Astrocyte (in vitro differentiated cells and primary cell): ENCODE results near the gene ITPRIPL1. TPM values are rescaled to one million over a fixed set of nuclear protein-coding genes. Genes with fewer than 3 reads are reported as not detected.

Experiments
- DNase-seq: peaks from one replicate; pipeline ENCODE4 v3.0.0-alpha.2; 2010; ENCODE audit warnings: low read depth
- FAIRE-seq: peaks from 2 replicates; lab custom pipeline; 2011; peaks lifted over from hg19 to GRCh38; lab: Jason Lieb, UNC
- H2AFZ ChIP-seq: 2 replicates; pipeline ENCODE4 v1.6.0; 2012; ENCODE audit warnings: low read depth, low read length, inconsistent platforms
- H3K27ac ChIP-seq: 2 replicates; pipeline ENCODE4 v1.5.1; 2011; ENCODE audit warnings: low read depth, low read length, inconsistent platforms
- H3K27me3 ChIP-seq: 2 replicates; pipeline ENCODE4 v1.6.0; 2011; ENCODE audit warnings: low read length, inconsistent platforms; ENCODE audit not compliant: insufficient read depth
- H3K36me3 ChIP-seq: 2 replicates; pipeline ENCODE4 v1.5.1; 2011; ENCODE audit warnings: low read length, inconsistent platforms; ENCODE audit not compliant: insufficient read depth
- H3K4me1 ChIP-seq: 2 replicates; pipeline ENCODE4 v1.5.1; 2011; ENCODE audit warnings: low read length, inconsistent platforms; ENCODE audit not compliant: insufficient read depth
- H3K4me2 ChIP-seq: 2 replicates; pipeline ENCODE4 v1.6.0; 2012; ENCODE audit warnings: low read length, inconsistent platforms
- H3K4me3 ChIP-seq: 2 replicates; pipeline ENCODE4 v1.5.1; 2011; ENCODE audit warnings: low read depth, mild to moderate bottlenecking, low read length, inconsistent platforms; ENCODE audit not compliant: insufficient read depth
- H3K79me2 ChIP-seq: 2 replicates; pipeline ENCODE4 v1.6.0; 2012; ENCODE audit warnings: mild to moderate bottlenecking, low read length, inconsistent platforms; ENCODE audit not compliant: insufficient read depth
- H3K9ac ChIP-seq: 2 replicates; pipeline ENCODE4 v1.6.0; 2012; ENCODE audit warnings: mild to moderate bottlenecking, low read length, inconsistent platforms
- H3K9me3 ChIP-seq: 2 replicates; pipeline ENCODE4 v1.5.1; 2012; ENCODE audit warnings: low read depth, mild to moderate bottlenecking, low read length, inconsistent platforms; ENCODE audit not compliant: insufficient read depth
- H4K20me1 ChIP-seq: 2 replicates; pipeline ENCODE4 v1.6.0; 2012; ENCODE audit warnings: low read length, inconsistent platforms; ENCODE audit not compliant: insufficient read depth
- H3K27ac Mint-ChIP-seq: one replicate; pipeline ENCODE4 v1.8.0; 2021; ENCODE audit warnings: mild to moderate bottlenecking, mixed read lengths; ENCODE audit not compliant: unreplicated experiment
- H3K27me3 Mint-ChIP-seq: one replicate; pipeline ENCODE4 v1.8.0; 2021; ENCODE audit warnings: low read depth, mixed read lengths; ENCODE audit not compliant: unreplicated experiment
- H3K36me3 Mint-ChIP-seq: one replicate; pipeline ENCODE4 v1.8.0; 2021; ENCODE audit warnings: low read depth, mixed read lengths; ENCODE audit not compliant: unreplicated experiment
- H3K4me1 Mint-ChIP-seq: one replicate; pipeline ENCODE4 v1.8.0; 2021; ENCODE audit warnings: low read depth, mixed read lengths; ENCODE audit not compliant: unreplicated experiment
- H3K4me3 Mint-ChIP-seq: one replicate; pipeline ENCODE4 v1.8.0; 2021; ENCODE audit warnings: mild to moderate bottlenecking, moderate library complexity, mixed read lengths; ENCODE audit not compliant: unreplicated experiment
- H3K9me3 Mint-ChIP-seq: one replicate; pipeline ENCODE4 v1.8.0; 2021; ENCODE audit warnings: mild to moderate bottlenecking, mixed read lengths; ENCODE audit not compliant: unreplicated experiment
- EZH2 ChIP-seq: IDR thresholded peaks from 2 replicates; pipeline ENCODE4 v1.6.1; 2012; ENCODE audit warnings: mild to moderate bottlenecking, low read length, inconsistent platforms; ENCODE audit not compliant: insufficient read depth
- total RNA-seq: library from RNA; stranded (reverse); gene quantifications from 2 replicates; pipeline ENCODE4 v1.2.1, GENCODE V29; 2021
- TF ChIP-seq, protein P1 (sequence below): IDR thresholded peaks from 2 replicates; pipeline ENCODE4 v1.5.1; 2011; ENCODE audit warnings: low read depth, mild to moderate bottlenecking, inconsistent platforms, low read length, moderate library complexity; ENCODE audit not compliant: insufficient read depth

Gene ITPRIPL1
- total RNA-seq, 1 donor from 2014 or later = 0.45 TPM

DNA sequence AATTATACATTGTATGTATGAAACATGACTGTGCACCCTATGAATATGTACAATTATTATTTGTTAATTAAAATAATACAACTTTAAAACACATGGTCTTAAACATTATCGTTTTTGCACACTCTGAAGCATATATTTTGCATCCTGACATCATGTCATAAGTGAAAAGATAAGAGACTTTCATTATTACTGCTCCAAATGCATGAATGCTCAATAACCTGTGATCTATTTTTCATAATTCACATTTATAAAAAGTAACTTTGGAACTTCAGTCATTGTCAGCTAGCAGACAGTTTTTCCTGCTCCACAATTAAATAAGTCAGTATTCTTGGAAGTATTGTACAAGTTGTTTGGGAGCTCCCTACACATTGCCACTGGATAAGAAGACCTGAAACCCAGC lies 1.3 kb upstream of the ITPRIPL1 start:
- Histone ChIP-seq H3K9ac (no peak overlapping the region), H3K4me3 (no peak overlapping the region), H4K20me1 (no peaks in the 10 kb centered on the region), H3K9me3 (no peaks in the 10 kb centered on the region), H3K79me2 (no peaks in the 10 kb centered on the region), H3K27me3 (peaks cover 15% of the 10 kb centered on the region), H3K4me2 (no peak overlapping the region), H3K27ac (no peak overlapping the region), H3K4me1 (peaks cover 15% of the 10 kb centered on the region), H3K36me3 (no peaks in the 10 kb centered on the region), H2AFZ (no peak overlapping the region)
- peaks cover 6% of the 10 kb centered on the region for H3K9me3 Mint-ChIP-seq
- H3K4me3 Mint-ChIP-seq = no peak overlapping the region
- peaks cover 8% of the 10 kb centered on the region for H3K36me3 Mint-ChIP-seq
- FAIRE-seq (no peak), DNase-seq (no peak)
- no peaks in the 10 kb centered on the region for H3K4me1 Mint-ChIP-seq
- peaks cover 59% of the 10 kb centered on the region for H3K27me3 Mint-ChIP-seq
- no peak for TF ChIP-seq EZH2
- TF ChIP-seq, protein P1, sequence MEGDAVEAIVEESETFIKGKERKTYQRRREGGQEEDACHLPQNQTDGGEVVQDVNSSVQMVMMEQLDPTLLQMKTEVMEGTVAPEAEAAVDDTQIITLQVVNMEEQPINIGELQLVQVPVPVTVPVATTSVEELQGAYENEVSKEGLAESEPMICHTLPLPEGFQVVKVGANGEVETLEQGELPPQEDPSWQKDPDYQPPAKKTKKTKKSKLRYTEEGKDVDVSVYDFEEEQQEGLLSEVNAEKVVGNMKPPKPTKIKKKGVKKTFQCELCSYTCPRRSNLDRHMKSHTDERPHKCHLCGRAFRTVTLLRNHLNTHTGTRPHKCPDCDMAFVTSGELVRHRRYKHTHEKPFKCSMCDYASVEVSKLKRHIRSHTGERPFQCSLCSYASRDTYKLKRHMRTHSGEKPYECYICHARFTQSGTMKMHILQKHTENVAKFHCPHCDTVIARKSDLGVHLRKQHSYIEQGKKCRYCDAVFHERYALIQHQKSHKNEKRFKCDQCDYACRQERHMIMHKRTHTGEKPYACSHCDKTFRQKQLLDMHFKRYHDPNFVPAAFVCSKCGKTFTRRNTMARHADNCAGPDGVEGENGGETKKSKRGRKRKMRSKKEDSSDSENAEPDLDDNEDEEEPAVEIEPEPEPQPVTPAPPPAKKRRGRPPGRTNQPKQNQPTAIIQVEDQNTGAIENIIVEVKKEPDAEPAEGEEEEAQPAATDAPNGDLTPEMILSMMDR = no peak
- no peak overlapping the region for H3K27ac Mint-ChIP-seq

DNA sequence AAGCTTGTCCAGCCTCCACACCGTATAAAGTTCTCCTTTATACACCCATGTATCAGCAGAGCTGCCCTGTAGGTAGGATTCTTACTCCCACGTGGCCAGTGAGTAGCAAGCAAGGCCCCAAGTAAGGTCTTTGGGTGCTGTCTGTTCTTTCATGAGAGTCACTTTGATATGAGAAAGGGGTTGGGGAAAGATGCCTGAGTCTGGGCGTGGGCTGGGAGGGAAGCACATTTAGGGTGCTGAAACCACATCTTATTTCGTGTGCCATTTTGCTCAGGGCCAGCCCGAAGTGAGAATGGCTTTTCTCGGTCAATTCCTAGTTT lies 436 bp upstream of the ITPRIPL1 start:
- no peak for FAIRE-seq
- peak overlapping the region; percentile 93 for H3K4me2 ChIP-seq
- H3K27me3 ChIP-seq = peaks cover 15% of the 10 kb centered on the region
- no peaks in the 10 kb centered on the region for H3K9me3 ChIP-seq
- peaks cover 18% of the 10 kb centered on the region for H3K4me1 ChIP-seq
- H3K27ac ChIP-seq = no peak overlapping the region
- H4K20me1 ChIP-seq = no peaks in the 10 kb centered on the region
- H3K27ac Mint-ChIP-seq = no peak overlapping the region
- peaks cover 6% of the 10 kb centered on the region for H3K9me3 Mint-ChIP-seq
- no peak for DNase-seq
- TF ChIP-seq, protein P1 = no peak
- no peak for TF ChIP-seq EZH2
- H3K4me3 Mint-ChIP-seq = peak overlapping the region; percentile 66
- H2AFZ ChIP-seq = peak overlapping the region; percentile 86
- H3K36me3 Mint-ChIP-seq = peaks cover 8% of the 10 kb centered on the region
- H3K9ac ChIP-seq = peak overlapping the region; percentile 73
- H3K27me3 Mint-ChIP-seq = peaks cover 59% of the 10 kb centered on the region
- no peaks in the 10 kb centered on the region for H3K36me3 ChIP-seq
- no peaks in the 10 kb centered on the region for H3K4me1 Mint-ChIP-seq
- no peaks in the 10 kb centered on the region for H3K79me2 ChIP-seq
- peak overlapping the region; percentile 59 for H3K4me3 ChIP-seq

DNA sequence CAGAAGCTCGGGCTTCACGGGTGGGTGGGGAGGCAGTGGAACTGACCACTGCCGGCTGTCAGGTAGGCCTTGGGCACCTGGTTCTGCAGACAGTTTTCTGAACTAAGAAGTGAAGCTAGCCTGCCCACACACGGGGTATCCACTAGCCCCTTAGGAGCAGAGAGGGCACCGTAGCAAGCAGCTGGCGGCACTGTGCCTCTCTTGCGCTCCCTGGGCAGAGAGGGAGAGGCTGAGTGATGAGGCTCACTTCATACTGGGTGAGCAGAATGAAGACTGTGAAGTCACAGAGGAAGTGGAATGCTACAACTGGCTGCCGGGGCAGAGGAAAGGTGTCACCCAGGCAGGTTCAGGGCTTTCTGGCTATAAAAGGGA lies 753 bp downstream of the ITPRIPL1 start:
- Histone ChIP-seq H3K27ac (no peak overlapping the region), H3K27me3 (peaks cover 11% of the 10 kb centered on the region), H4K20me1 (no peaks in the 10 kb centered on the region), H3K79me2 (no peaks in the 10 kb centered on the region), H3K4me2 (peak overlapping the region; percentile 93), H3K4me3 (peak overlapping the region; percentile 59), H3K9ac (peak overlapping the region; percentile 73), H3K4me1 (peaks cover 15% of the 10 kb centered on the region), H2AFZ (peak overlapping the region; percentile 86), H3K9me3 (no peaks in the 10 kb centered on the region), H3K36me3 (no peaks in the 10 kb centered on the region)
- TF ChIP-seq EZH2 = no peak
- TF ChIP-seq, protein P1 = no peak
- Mint-ChIP-seq H3K27me3 (peaks cover 52% of the 10 kb centered on the region), H3K27ac (no peak overlapping the region), H3K4me3 (peak overlapping the region; percentile 25), H3K9me3 (peaks cover 6% of the 10 kb centered on the region), H3K36me3 (peaks cover 8% of the 10 kb centered on the region), H3K4me1 (no peaks in the 10 kb centered on the region)
- FAIRE-seq = no peak
- DNase-seq = no peak
